ACC112 (cell line): ENCODE measurements around the gene KLHL18.
"Not testable (repeated sequence)": the region's sequence is repeated elsewhere in the genome, so short reads cannot be mapped to it uniquely, and the experiment has no call there.

Source experiments
- H2AFZ ChIP-seq: fragments of 200-600 bp; sonication (generic); one replicate; pipeline ENCODE4 v1.6.0; 2017; ENCODE audit warnings: antibody characterized with exemption, low read length; ENCODE audit not compliant: unreplicated experiment
- H3K27ac ChIP-seq: fragments of 200-600 bp; sonication (generic); 2 replicates; pipeline ENCODE4 v1.5.1; 2014; ENCODE audit warnings: low read depth, mild to moderate bottlenecking, antibody characterized with exemption, low read length, moderate library complexity
- H3K27me3 ChIP-seq: fragments of 200-600 bp; sonication (generic); 2 replicates; pipeline ENCODE4 v1.6.1; 2014; ENCODE audit warnings: mild to moderate bottlenecking, antibody characterized with exemption, low read length, moderate library complexity, mixed read lengths; ENCODE audit not compliant: insufficient read depth
- H3K36me3 ChIP-seq: fragments of 200-600 bp; sonication (generic); 2 replicates; pipeline ENCODE4 v1.6.1; 2016; ENCODE audit warnings: mild to moderate bottlenecking, antibody characterized with exemption, low read length, moderate library complexity, mixed read lengths; ENCODE audit not compliant: insufficient read depth
- H3K4me1 ChIP-seq: fragments of 200-600 bp; sonication (generic); one replicate; pipeline ENCODE4 v1.6.1; 2016; ENCODE audit warnings: low read length, mixed read lengths; ENCODE audit not compliant: insufficient read depth, unreplicated experiment, control insufficient read depth
- H3K4me3 ChIP-seq: fragments of 200-600 bp; sonication (generic); 2 replicates; pipeline ENCODE4 v1.5.1; 2014; ENCODE audit warnings: mild to moderate bottlenecking, low read depth, low read length
- H3K79me2 ChIP-seq: fragments of 200-600 bp; sonication (generic); one replicate; pipeline ENCODE4 v1.6.0; 2016; ENCODE audit warnings: low read length; ENCODE audit not compliant: control insufficient read depth, unreplicated experiment, insufficient read depth

KLHL18 gene

DNA sequence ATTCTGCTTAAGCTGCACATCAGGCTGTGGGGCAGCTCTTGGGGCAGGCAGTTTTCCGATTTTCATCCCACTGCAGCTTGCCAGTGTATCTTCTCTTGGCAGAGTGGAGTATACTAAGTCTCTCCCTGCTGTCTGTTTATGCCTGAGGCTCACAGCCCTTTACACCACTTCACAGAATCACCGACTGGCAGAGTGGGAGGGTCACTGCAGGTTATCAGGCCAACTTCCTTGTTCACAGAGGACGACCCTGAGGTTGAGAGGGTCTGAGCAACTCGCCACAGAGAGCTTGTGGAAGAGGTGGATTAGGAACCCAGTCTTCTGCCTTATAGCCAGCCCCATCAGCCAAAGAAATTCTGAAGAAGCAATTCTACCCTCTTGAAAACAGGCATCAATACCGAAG is 31.1 kb upstream of the KLHL18 start:
- Histone ChIP-seq H3K4me3 (no peak overlapping the region), H2AFZ (no peak overlapping the region), H3K79me2 (no peaks in the 10 kb centered on the region), H3K27me3 (no peaks in the 10 kb centered on the region), H3K36me3 (no peaks in the 10 kb centered on the region), H3K4me1 (no peaks in the 10 kb centered on the region), H3K27ac (no peak overlapping the region)

DNA sequence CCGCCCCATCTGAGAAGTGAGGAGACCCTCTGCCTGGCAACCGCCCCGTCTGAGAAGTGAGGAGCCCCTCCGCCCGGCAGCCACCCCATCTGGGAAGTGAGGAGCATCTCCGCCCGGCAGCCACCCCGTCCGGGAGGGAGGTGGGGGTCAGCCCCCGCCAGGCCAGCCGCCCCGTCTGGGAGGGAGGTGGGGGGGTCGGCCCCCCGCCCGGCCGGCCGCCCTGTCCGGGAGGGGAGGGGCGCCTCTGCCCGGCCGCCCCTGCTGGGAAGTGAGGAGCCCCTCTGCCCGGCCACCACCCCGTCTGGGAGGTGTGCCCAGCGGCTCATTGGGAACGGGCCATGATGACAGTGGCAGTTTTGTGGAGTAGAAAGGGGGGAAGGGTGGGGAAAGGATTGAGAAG is 26.4 kb upstream of the KLHL18 start:
- H3K27me3 ChIP-seq, H2AFZ ChIP-seq, H3K4me1 ChIP-seq, H3K4me3 ChIP-seq, H3K79me2 ChIP-seq, H3K36me3 ChIP-seq, H3K27ac ChIP-seq: not testable (repeated sequence)

DNA sequence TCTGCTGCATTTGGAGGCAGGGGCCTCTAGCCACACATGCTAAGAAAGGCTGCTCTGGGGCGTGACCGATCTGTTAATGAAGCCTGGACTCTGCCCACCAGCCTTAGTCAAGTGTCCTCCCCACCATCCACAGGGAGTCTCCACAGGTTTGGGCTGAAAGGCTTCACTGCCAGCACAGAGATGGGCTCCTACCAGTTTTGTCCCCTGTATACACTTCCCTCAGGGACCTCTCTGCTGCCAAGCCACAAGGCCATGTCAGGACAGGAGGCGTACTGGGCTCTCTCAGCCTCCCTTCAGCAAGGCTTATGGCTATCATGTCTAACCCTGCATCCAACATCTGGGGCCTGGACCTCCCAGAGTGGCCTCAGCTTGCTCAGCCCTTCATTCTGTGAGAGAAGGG is 23.6 kb upstream of the KLHL18 start:
- Histone ChIP-seq H2AFZ (no peak overlapping the region), H3K36me3 (no peaks in the 10 kb centered on the region), H3K4me1 (no peaks in the 10 kb centered on the region), H3K79me2 (no peaks in the 10 kb centered on the region), H3K27me3 (no peaks in the 10 kb centered on the region), H3K4me3 (no peak overlapping the region), H3K27ac (no peak overlapping the region)

DNA sequence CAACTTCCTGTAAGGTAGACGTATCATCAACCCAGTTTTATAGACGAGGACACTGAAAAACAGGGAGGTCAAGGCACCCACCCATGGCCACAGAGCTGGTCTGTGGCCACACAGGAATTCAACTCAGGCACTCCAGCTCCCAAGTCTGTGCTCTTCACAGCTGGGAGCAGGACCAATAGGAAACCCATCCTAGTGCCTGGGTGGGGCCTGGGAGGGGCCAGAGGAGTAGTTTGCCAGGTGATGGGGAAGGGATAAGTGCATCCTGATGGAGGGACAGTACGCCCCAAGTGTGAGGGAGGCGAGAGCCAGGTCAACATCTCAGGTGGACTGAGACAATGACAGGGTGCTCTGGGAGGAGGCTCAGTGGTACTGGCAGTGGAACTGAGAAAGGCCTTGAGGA is 22.1 kb upstream of the KLHL18 start:
- Histone ChIP-seq H3K79me2 (no peaks in the 10 kb centered on the region), H3K27ac (no peak overlapping the region), H3K4me3 (no peak overlapping the region), H3K27me3 (no peaks in the 10 kb centered on the region), H3K36me3 (no peaks in the 10 kb centered on the region), H2AFZ (no peak overlapping the region), H3K4me1 (no peaks in the 10 kb centered on the region)

DNA sequence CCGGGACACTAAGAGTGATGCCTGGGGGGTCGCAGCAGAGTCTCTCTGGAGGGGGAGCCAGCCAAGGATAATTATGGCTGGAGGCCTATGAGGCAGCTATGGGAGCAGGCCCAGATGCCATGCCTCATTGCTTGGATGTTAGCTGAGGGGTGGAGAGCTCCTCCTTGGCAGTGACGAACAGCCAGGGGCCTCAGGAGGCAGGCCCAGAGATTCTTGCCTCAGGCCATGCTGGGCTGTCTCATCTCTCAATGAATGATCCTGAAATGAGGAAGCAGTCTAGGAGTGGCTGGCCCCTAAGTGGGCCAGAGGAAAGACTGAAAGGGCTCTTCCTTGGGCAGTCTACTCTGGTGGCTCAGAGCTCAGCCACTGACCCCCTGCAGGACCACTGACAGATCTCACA is 21.4 kb upstream of the KLHL18 start:
- peaks cover 2% of the 10 kb centered on the region for H3K4me1 ChIP-seq
- H3K27ac ChIP-seq, result no peak overlapping the region
- no peak overlapping the region for H2AFZ ChIP-seq
- H3K79me2 ChIP-seq, result no peaks in the 10 kb centered on the region
- H3K27me3 ChIP-seq, result no peaks in the 10 kb centered on the region
- no peak overlapping the region for H3K4me3 ChIP-seq
- H3K36me3 ChIP-seq, result no peaks in the 10 kb centered on the region

DNA sequence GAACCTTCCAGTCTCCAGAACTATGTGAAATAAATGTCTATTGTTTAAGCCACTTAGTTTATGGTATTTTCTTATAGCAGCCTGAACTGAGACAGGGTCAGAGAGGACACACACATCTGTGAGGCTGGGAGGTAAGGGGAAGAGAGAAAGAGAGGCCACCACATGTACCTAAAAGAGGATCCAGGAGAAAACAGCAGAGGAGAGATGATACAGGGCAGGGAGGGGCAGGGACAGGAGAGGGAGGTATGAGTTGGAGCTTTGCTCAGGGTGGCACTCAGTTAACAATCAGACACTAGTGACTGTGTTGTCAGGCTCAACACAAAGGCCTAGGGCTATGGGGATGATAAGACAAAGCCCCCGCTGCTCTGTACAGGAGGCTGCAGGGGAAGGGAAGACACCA is 17.7 kb upstream of the KLHL18 start:
- Histone ChIP-seq H3K79me2 (no peaks in the 10 kb centered on the region), H3K4me1 (peaks cover 13% of the 10 kb centered on the region), H3K4me3 (no peak overlapping the region), H3K27ac (no peak overlapping the region), H3K27me3 (no peaks in the 10 kb centered on the region), H2AFZ (no peak overlapping the region), H3K36me3 (no peaks in the 10 kb centered on the region)

DNA sequence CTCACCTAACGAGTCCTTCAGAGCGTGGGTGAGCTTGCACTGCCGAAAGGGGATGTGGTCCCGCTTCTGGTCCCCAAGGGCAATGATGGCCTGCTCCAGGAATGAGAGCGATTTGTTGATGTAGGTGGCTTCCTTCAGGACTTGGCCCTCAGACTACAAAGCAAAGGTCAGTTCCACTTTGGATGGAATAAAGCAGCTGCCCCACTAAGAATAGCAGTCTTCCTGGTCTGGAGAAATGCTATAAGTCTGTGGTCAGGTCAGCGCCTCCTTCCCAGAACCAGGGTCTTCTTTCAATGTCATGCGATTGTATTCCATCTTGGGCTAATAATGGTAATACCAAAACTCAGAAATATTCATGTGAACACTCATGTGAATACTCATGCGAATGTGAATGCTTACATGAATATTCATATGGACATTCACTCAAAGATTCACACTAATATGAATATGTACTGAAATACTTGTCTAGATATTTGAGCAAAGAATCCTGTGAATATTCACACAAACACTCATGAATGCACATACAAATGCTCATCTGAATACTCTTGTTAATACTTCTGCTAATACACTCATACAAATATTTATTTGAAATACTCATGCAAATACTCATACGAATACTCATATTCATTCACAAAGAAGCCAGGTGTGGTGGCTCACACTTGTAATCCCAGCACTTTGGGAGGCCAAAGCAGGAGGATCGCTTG is 16.9 kb upstream of the KLHL18 start:
- Histone ChIP-seq H3K4me1 (peaks cover 13% of the 10 kb centered on the region), H3K36me3 (no peaks in the 10 kb centered on the region), H3K4me3 (no peak overlapping the region), H2AFZ (no peak overlapping the region), H3K79me2 (no peaks in the 10 kb centered on the region), H3K27me3 (no peaks in the 10 kb centered on the region), H3K27ac (no peak overlapping the region)

DNA sequence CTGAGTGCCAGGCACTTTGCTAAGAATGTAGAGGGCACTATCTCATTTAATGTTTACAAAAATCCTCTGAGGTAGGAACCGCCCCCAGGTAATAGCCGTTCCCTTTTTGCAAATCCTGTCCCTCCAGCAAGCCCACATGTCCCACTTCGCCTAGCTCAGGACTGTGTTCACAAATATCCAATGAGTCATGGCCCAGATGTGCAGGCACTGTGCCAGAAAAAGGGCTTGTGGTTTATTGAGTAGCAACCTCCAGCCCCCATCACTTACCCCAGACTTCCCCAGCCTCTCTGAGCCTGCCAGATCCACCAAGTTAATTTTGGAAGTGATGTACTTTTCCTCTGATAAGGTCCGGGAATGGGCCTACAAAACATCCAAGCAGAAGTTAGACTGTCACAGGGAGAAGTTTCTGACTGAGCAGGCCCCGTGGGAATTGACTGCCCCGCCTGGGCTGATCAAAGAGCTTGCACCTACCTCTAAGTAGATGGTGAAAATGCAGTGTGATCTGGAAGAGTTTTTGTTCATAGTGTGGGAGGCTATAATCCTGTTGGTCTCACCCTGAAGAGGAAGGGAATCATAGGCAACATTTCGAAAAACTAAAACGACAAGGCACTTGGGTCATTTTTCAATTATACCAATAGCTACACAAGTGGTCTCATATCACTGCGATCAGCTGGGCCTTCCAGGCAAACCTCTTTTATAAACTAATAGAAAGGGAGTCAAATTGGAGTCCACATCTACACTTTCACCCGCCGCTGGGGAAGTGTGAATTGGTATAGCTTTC is 15.8 kb upstream of the KLHL18 start:
- Histone ChIP-seq H3K4me1 (peaks cover 13% of the 10 kb centered on the region), H3K27ac (no peak overlapping the region), H2AFZ (no peak overlapping the region), H3K36me3 (no peaks in the 10 kb centered on the region), H3K79me2 (no peaks in the 10 kb centered on the region), H3K27me3 (no peaks in the 10 kb centered on the region), H3K4me3 (no peak overlapping the region)

DNA sequence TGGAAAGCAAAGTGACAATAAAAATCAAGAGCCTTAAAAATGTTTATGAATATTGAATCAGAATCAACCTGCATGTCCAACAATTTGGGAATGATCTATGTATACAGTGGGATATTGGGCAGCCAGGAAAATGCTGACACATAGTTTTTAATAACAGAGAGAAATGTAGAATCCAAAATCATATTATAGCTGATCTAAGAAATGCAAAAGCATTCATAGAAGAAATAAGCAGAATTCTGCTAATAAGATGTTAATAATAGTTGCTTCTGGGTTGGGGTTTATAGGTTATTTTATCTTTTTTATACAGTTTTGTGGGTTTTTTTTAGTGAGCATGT is 15.3 kb upstream of the KLHL18 start:
- Histone ChIP-seq H3K36me3 (no peaks in the 10 kb centered on the region), H3K27me3 (no peaks in the 10 kb centered on the region), H3K4me3 (no peak overlapping the region), H2AFZ (no peak overlapping the region), H3K4me1 (peaks cover 13% of the 10 kb centered on the region), H3K27ac (no peak overlapping the region), H3K79me2 (no peaks in the 10 kb centered on the region)

DNA sequence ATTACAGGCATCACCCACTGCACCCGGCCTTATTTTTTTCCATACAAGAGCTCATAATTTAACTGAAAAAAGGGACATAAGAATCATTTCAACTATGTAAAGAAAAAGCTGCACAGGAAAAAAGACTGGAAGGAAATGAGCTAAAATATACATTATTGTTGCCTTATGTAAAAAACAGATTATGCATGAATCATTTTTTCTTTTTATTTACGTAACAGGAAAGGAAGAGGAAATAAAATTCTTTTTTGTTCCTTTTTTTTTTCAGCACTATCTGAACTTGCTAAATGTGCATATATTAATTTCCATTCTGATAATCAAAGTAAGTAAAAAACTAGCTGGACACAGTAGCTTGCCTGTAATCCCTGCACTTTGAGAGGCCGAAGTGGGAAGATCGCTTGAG is 12.2 kb upstream of the KLHL18 start:
- Histone ChIP-seq H3K4me1 (peaks cover 13% of the 10 kb centered on the region), H3K4me3 (no peak overlapping the region), H3K36me3 (no peaks in the 10 kb centered on the region), H2AFZ (no peak overlapping the region), H3K27me3 (no peaks in the 10 kb centered on the region), H3K79me2 (no peaks in the 10 kb centered on the region), H3K27ac (no peak overlapping the region)

DNA sequence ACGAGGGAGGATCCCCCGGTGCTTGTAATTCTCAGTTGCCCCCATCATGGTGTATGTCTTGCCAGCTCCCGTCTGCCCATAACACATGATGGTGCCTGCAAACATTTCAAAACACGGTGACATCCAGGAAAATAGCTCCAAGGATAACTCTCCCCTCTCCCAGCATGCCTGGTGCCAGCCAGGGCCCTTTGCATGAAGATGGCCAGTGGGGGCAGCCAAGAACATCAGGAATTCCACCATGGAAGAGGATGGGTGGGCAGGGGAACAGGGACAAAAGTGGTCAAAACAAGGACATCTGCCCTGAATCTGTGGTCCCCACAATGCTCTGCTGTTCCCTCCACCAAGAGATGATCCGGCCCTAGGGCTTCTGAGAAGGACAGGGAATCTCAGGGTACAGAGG is 9.2 kb upstream of the KLHL18 start:
- H3K4me3 ChIP-seq, result no peak overlapping the region
- H3K36me3 ChIP-seq, result no peaks in the 10 kb centered on the region
- no peaks in the 10 kb centered on the region for H3K4me1 ChIP-seq
- no peaks in the 10 kb centered on the region for H3K27me3 ChIP-seq
- H3K27ac ChIP-seq, result no peak overlapping the region
- no peak overlapping the region for H2AFZ ChIP-seq
- no peaks in the 10 kb centered on the region for H3K79me2 ChIP-seq
